Naive B cell (primary cell): ENCODE data around the gene BABAM1. TPM values are rescaled to one million over a fixed set of nuclear protein-coding genes. Genes with fewer than 3 reads are reported as not detected.

Experiments
- ATAC-seq, 2 donors: fragments of 150-1000 bp; cut with Tn5 transposase; 2 replicates each; pipeline ENCODE4 v1.10.0; 2021; ENCODE audit warnings: low read depth in 2 of 2, mild to moderate bottlenecking in 2 of 2, moderate library complexity in 2 of 2
- DNase-seq: peaks from one replicate; pipeline ENCODE4 v3.0.0; 2022
- H3K27ac Mint-ChIP-seq, 6 donors: one replicate each; pipeline ENCODE4 v1.8.0; 2020 to 2022; ENCODE audit warnings: mild to moderate bottlenecking in 6 of 6, mixed read lengths in 6 of 6, moderate library complexity in 5 of 6, inconsistent platforms in 2 of 6
- H3K27me3 Mint-ChIP-seq, 3 donors: one replicate each; pipeline ENCODE4 v1.8.0; 2021 to 2022; ENCODE audit warnings: mixed read lengths in 3 of 3, mild to moderate bottlenecking in 1 of 3
- H3K36me3 Mint-ChIP-seq, 2 donors: one replicate each; pipeline ENCODE4 v1.8.0; 2020 to 2022; ENCODE audit warnings: mixed read lengths in 2 of 2, inconsistent platforms in 1 of 2, mild to moderate bottlenecking in 1 of 2
- H3K4me1 Mint-ChIP-seq, 3 donors: one replicate each; pipeline ENCODE4 v1.8.0; 2020 to 2022; ENCODE audit warnings: mixed read lengths in 3 of 3, inconsistent platforms in 1 of 3, mild to moderate bottlenecking in 1 of 3, moderate library complexity in 1 of 3
- H3K4me3 Mint-ChIP-seq, 8 donors: one replicate each; pipeline ENCODE4 v1.8.0; 2020 to 2022; ENCODE audit warnings: mild to moderate bottlenecking in 8 of 8, mixed read lengths in 8 of 8, moderate library complexity in 8 of 8, inconsistent platforms in 2 of 8
- H3K9me3 Mint-ChIP-seq, 7 donors: one replicate each; pipeline ENCODE4 v1.8.0; 2020 to 2022; ENCODE audit warnings: mixed read lengths in 7 of 7, mild to moderate bottlenecking in 5 of 7, inconsistent platforms in 2 of 7, moderate library complexity in 1 of 7
- polyA plus RNA-seq, 6 donors: library from polyadenylated mRNA; unstranded; fragments of 300-500 nt; fragmentation: Illumina TruSeq; gene quantifications; one replicate each; pipeline ENCODE4 v1.2.3, GENCODE V29; 2021; ENCODE audit warnings: low read depth in 6 of 6

The BABAM1 gene
- polyA plus RNA-seq, 6 donors from 2014 or later: 102 to 183 (median 108) TPM

DNA sequence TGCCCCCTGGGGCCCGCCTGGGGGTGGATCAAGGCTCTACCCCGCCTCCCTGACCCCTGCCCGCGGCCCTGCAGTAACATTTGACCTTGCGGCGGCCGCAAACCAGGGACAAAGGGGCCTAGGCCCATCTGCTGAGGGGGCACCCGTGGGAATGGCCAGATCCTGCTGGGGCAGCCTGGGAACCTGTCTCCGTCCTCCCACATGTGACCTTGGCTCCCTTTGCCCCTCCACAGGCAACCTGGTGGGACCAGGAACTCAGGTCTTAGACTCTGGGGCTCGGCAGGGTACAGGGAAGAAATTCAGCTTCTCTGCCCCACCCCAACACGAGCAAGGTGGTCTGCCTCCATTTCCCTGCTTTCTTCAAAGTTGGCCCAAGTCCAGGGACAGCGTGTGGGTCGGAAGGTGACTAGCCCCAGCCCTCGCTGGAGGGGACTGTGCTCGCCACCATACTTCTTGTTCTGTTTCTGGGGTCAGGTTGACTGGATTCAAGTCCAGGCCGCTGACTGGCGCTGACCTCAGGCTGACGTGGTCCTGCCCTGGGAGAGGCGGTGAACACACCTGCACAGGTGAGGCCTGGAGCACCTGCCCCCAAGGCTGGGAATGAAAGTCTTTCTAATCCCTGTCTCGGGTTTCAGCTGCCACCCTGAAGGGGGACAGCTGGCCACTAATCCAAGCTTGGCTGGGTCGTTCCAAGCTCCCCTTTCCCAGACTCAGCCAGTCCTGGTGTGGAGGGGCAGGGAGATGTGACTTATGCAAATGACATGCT lies 19.0 kb upstream of the BABAM1 start:
- Mint-ChIP-seq H3K4me3 (peak overlapping the region in 5 of 8 donors; percentile 33 to 75 (median 54)), H3K27me3 (no peaks in the 10 kb centered on the region), H3K4me1 (peaks cover 10 to 21% (median 19%) of the 10 kb centered on the region in 3 donors), H3K36me3 (no peaks in the 10 kb centered on the region), H3K27ac (peak overlapping the region in 1 of 6 donors; percentile 26), H3K9me3 (no peaks in the 10 kb centered on the region)
- no peak for DNase-seq
- ATAC-seq: no peak

DNA sequence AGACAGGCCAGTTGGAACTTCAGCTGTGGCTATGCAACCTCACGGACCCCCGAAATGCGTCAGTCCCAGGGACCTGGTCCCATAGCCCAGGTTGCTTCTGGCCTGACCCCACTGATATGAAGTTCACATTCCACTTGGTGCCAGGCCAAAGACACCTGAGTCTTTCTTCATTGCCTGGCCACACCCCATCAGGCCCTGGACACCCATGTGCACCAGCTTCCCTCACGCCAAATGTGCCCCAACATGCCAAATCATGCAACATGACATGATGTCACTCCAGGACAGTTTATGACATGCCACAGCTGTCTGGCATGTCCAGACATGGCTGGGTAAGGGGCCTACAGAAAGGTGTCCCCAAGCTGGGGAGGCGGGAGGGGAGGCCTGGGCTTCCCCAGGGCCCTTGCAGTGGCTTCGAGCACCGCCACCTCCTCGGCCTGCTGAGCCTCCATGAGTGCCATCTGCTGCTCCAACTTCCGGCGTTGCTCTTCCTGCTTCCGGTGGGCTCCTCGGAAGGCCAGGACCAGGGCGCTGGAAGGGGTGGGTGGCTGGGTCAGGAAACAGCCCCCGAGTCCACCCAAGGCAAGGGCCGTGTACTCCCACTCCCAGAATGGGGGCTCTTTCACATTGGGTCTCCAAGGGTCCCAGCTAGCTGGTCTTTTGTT lies 17.2 kb upstream of the BABAM1 start:
- H3K4me1 Mint-ChIP-seq: peaks cover 10 to 20% (median 10%) of the 10 kb centered on the region in 3 donors
- no peak overlapping the region for H3K27ac Mint-ChIP-seq
- ATAC-seq (no peak), DNase-seq (no peak)
- H3K36me3 Mint-ChIP-seq: no peaks in the 10 kb centered on the region
- no peaks in the 10 kb centered on the region for H3K27me3 Mint-ChIP-seq
- no peaks in the 10 kb centered on the region for H3K9me3 Mint-ChIP-seq
- no peak overlapping the region for H3K4me3 Mint-ChIP-seq

DNA sequence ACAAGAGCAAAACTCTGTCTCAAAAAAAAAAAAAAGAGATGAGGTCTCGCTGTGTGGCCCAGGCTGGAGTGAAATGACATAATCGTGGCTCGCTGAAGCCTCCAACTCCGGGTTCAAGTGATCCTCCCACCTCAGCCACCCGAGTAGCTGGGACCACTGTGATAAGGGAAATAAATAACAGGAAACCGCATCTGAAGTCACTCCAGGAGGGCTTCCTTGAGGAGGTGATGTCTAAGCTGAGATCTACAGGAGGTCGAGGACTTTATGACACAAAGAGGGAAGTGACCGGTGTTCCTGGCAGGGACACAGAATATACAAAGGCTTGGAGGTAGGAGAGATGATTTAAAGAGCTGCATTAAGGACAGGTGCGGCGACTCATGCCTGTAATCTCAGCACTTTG lies 12.6 kb upstream of the BABAM1 start:
- Mint-ChIP-seq H3K36me3 (no peaks in the 10 kb centered on the region), H3K9me3 (peaks cover 0 to 8% (median 3%) of the 10 kb centered on the region in 7 donors), H3K27ac (no peak overlapping the region), H3K27me3 (no peaks in the 10 kb centered on the region), H3K4me3 (no peak overlapping the region), H3K4me1 (peaks cover 0 to 6% (median 0%) of the 10 kb centered on the region in 3 donors)
- ATAC-seq (no peak), DNase-seq (no peak)

DNA sequence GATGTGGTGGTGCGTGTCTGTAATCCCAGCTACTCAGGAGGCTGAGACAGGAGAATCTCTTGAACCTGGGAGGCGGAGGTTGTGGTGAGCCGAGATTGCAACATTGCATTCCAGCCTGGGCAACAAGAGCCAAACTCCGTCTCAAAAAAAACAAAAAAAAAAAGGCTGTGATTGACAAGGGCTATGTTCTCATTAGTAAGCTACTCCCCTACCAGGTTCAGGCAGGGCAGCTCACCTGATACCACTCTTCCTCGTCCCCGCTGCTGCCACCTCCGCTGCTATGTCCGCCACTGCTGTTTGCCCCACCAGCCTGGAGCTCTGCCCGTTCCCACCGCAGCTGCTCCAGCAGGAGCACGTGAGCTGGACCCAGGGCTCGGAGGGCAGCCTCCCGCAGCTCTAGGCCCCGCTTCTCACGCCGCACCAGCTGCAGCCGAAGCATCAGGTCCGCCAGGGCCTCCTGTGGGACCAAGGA lies 12.1 kb upstream of the BABAM1 start:
- DNase-seq (no peak), ATAC-seq (no peak)
- H3K27me3 Mint-ChIP-seq: no peaks in the 10 kb centered on the region
- H3K4me1 Mint-ChIP-seq: peaks cover 0 to under 1% (median 0%) of the 10 kb centered on the region in 3 donors
- H3K4me3 Mint-ChIP-seq: no peak overlapping the region
- H3K36me3 Mint-ChIP-seq: no peaks in the 10 kb centered on the region
- peaks cover 0 to 10% (median 5%) of the 10 kb centered on the region in 7 donors for H3K9me3 Mint-ChIP-seq
- H3K27ac Mint-ChIP-seq: no peak overlapping the region

GRCh38 chr19:17256130-17256529 lies 11.1 kb upstream of the BABAM1 start:
- Mint-ChIP-seq H3K36me3 (no peaks in the 10 kb centered on the region), H3K9me3 (peaks cover 4 to 18% (median 8%) of the 10 kb centered on the region in 7 donors), H3K4me3 (no peak overlapping the region), H3K4me1 (peaks cover 5 to 6% (median 6%) of the 10 kb centered on the region in 3 donors), H3K27ac (no peak overlapping the region), H3K27me3 (peaks cover 0 to 6% (median 4%) of the 10 kb centered on the region in 3 donors)
- no peak for ATAC-seq
- no peak for DNase-seq

DNA sequence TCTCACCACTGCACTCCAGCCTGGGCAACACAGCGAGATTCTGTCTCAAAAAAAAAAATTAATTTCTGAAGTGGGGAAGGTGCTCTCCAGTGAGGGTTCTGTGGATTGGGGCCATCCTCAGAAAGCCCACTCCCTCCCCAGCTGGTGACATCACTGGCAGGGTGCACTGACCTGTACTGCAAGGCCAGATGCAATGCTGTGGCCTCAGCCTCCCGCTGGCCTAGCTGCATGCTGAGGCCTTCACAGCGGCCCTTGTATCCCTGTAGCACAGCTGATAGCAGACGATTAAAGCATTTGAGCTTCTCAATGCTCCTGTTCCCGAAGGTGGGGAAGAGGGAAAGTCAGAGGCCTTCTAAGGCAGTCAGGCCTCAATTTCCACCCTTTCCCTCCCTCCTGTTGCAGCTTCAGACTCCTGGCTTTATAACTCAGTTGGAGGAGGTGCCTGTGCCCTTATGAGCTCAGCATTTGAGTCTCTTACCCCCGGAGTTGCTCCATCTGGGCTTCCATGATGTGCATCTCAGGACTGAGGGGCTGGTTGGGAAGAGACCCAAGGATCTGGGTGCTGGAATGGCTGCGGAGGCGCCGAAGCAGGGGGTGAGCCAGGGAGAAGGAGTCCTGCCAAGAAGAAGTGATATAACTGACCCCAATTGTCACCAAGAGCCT lies 8.0 kb upstream of the BABAM1 start:
- no peak overlapping the region for H3K4me3 Mint-ChIP-seq
- no peak for DNase-seq
- no peaks in the 10 kb centered on the region for H3K36me3 Mint-ChIP-seq
- H3K27ac Mint-ChIP-seq: peak overlapping the region in 1 of 6 donors; percentile 41
- peaks cover 0 to 6% (median 4%) of the 10 kb centered on the region in 3 donors for H3K27me3 Mint-ChIP-seq
- ATAC-seq: no peak
- H3K9me3 Mint-ChIP-seq: peaks cover 4 to 18% (median 8%) of the 10 kb centered on the region in 7 donors
- H3K4me1 Mint-ChIP-seq: peaks cover 5 to 9% (median 6%) of the 10 kb centered on the region in 3 donors

GRCh38 chr19:17259934-17260333 lies 7.3 kb upstream of the BABAM1 start:
- Mint-ChIP-seq H3K9me3 (peaks cover 4 to 18% (median 8%) of the 10 kb centered on the region in 7 donors), H3K4me1 (peaks cover 11 to 12% (median 12%) of the 10 kb centered on the region in 3 donors)
- ATAC-seq: no peak

DNA sequence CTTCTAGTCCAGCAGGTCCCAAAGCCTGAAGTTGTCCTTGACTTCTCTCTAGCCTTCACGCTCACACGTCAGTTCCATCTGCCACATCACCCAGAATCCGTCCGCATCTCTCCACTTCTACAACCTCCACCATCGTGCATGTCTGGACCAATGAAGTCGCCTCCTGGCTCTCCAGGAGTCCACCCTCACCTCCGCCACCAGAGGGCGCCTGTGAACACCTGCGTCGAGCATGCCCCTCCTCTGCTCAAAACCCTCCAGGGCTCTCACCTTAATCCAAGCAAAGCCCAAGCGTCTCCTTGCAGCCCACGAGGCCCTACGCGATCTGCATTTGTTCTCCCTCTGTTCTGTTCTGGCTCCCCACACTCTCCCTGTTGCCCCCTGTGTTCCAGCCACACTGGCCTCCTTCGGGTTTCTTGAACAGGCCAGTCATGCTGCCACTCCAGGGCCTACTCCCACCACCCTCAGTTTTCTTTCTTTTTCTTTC lies 6.4 kb upstream of the BABAM1 start:
- Mint-ChIP-seq H3K4me3 (peak overlapping the region in 1 of 8 donors; percentile 3), H3K9me3 (peaks cover 4 to 18% (median 8%) of the 10 kb centered on the region in 7 donors), H3K36me3 (no peaks in the 10 kb centered on the region), H3K4me1 (peaks cover 11 to 12% (median 12%) of the 10 kb centered on the region in 3 donors), H3K27me3 (peaks cover 0 to 6% (median 4%) of the 10 kb centered on the region in 3 donors), H3K27ac (no peak overlapping the region)
- peak; percentile 79 for DNase-seq
- peak; percentile 99 to 100 for ATAC-seq

More at GRCh38 chr19:17259934-17260333, 7.3 kb upstream of the BABAM1 start:
- no peak for DNase-seq
- H3K27me3 Mint-ChIP-seq: peaks cover 0 to 6% (median 4%) of the 10 kb centered on the region in 3 donors
- no peak overlapping the region for H3K27ac Mint-ChIP-seq
- no peak overlapping the region for H3K4me3 Mint-ChIP-seq
- H3K36me3 Mint-ChIP-seq: no peaks in the 10 kb centered on the region

DNA sequence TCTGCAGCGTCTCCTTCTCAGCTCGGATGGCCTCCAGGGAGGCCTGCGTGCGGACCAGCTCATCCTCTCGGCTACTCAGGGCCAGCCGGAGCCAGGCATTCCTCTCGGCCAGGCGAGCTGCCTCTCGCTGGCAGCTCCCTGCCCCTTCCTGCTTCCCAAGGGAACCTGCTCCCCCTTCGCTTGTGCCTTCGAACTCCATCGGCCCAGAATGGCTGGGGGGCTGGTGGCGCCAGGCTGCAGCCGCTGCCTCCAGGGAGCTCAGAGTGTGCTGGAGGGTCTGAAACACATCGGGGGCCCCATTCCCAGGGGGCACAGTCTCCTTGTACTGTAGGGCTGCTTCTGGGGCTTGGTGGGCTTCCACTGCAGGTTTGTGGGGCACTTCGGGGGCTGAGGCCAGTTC lies 4.7 kb upstream of the BABAM1 start:
- no peaks in the 10 kb centered on the region for H3K36me3 Mint-ChIP-seq
- peak overlapping the region in 1 of 8 donors; percentile 6 for H3K4me3 Mint-ChIP-seq
- ATAC-seq: no peak
- peaks cover 0 to 6% (median 4%) of the 10 kb centered on the region in 3 donors for H3K27me3 Mint-ChIP-seq
- no peak overlapping the region for H3K27ac Mint-ChIP-seq
- peaks cover 16 to 26% (median 20%) of the 10 kb centered on the region in 3 donors for H3K4me1 Mint-ChIP-seq
- no peak for DNase-seq
- peaks cover 4 to 18% (median 8%) of the 10 kb centered on the region in 7 donors for H3K9me3 Mint-ChIP-seq

DNA sequence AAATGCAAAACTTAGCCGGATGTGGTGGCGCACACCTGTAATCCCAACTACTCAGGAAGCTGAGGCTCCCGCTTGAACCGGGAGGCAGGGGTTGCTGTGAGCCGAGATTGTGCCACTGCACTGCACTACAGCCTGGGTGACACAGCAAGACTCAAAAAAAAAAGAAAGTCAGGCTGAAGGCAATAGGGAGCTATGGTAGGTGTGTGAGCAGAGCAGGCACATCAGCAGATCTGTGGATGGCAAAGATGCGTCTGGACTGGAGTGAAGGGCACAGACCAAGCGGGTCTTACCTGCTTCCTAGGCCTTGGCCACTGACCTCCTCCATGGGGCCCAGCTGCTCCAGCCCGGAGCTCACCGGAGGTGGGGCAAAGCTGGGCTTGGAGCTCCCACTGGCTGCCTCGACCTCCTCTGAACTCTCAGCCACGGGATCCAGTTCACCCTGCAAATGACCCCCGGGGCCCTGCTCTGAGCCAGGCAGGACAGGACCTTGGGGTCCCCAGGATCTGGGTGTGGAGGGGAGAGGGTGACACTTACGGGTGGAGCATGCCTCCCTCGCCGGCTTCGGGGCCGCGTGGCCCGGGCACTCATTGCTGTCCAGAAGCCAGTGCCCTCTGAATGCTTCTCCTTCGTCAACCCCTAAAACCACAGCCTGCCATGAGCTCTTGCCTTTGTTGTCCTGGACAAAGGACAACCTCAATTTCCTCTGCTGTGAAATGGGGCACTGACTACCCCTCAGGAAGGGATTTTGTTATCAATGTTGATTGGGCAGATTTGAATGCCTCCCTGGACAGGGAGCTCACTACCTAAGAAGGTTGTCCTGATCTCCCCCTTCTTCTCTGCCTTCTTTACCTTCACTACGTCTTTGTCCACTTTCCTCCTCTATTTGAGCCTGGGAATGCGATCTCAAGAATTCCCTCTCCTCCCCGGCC lies 3.3 kb upstream of the BABAM1 start:
- peak overlapping the region in 4 of 6 donors; percentile 33 to 91 (median 54) for H3K27ac Mint-ChIP-seq

GRCh38 chr19:17264641-17264979 lies 2.6 kb upstream of the BABAM1 start, which contains the start of gene USHBP1:
USHBP1 (minus strand) TSS chr19:17264745; CDS start chr19:17264299, 446 bp downstream.
- Mint-ChIP-seq H3K36me3 (no peaks in the 10 kb centered on the region), H3K27ac (peak within 1 kb of the TSS in 4 of 6 donors; percentile 33 to 91 (median 54)), H3K4me1 (peaks cover 20 to 36% (median 23%) of the 10 kb centered on the region in 3 donors), H3K27me3 (peaks cover 0 to 6% (median 4%) of the 10 kb centered on the region in 3 donors), H3K4me3 (peak within 1 kb of the TSS in 1 of 8 donors; percentile 21), H3K9me3 (peaks cover 2 to 11% (median 6%) of the 10 kb centered on the region in 7 donors)
- no peak for DNase-seq
- no peak for ATAC-seq

More for the DNA sequence above, 3.3 kb upstream of the BABAM1 start:
- Mint-ChIP-seq H3K4me3 (no peak overlapping the region), H3K4me1 (peaks cover 20 to 36% (median 23%) of the 10 kb centered on the region in 3 donors), H3K27me3 (peaks cover 0 to 6% (median 4%) of the 10 kb centered on the region in 3 donors), H3K36me3 (no peaks in the 10 kb centered on the region), H3K9me3 (peaks cover 4 to 17% (median 8%) of the 10 kb centered on the region in 7 donors)
- ATAC-seq: no peak
- DNase-seq: no peak

DNA sequence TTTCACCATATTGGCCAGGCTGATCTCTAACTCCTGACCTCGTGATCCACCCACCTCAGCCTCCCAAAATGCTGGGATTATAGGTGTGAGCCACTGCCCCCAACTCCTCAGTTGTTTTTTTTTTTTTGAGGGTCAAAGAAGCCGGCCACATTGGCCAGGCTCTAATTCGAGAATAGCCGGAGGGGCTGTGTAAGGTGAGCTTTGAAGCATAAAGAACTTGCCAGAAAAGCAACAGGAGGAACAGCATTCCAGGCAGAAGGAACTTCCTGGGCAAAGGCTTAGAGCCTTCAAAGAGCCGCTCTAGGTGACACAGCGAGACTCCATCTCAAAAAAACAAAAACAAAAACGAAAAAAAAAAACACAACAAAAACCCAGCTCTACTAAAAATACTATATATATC lies 1.2 kb upstream of the BABAM1 start:
- DNase-seq (no peak), ATAC-seq (no peak)
- H3K36me3 Mint-ChIP-seq: no peaks in the 10 kb centered on the region
- H3K27ac Mint-ChIP-seq: peak overlapping the region in 4 of 6 donors; percentile 64 to 97 (median 89)
- peaks cover 0 to under 1% (median 0%) of the 10 kb centered on the region in 7 donors for H3K9me3 Mint-ChIP-seq
- peaks cover 15 to 32% (median 17%) of the 10 kb centered on the region in 3 donors for H3K4me1 Mint-ChIP-seq
- peaks cover 0 to under 1% (median 0%) of the 10 kb centered on the region in 3 donors for H3K27me3 Mint-ChIP-seq
- peak overlapping the region in 3 of 8 donors; percentile 8 to 93 (median 88) for H3K4me3 Mint-ChIP-seq
